Measurements from ENCODE around the gene GALNT2. TPM values are rescaled to one million over a fixed set of nuclear protein-coding genes. Genes with fewer than 3 reads are reported as not detected.

The GALNT2 gene
- total and polyA plus RNA-seq, 9 of the 15 experiments (the other 6 are each of a cell fraction or from before 2014, with no cell fraction given) = 1.6 to 106 (median 51.9) TPM

GRCh38 chr1:230084408-230085177 lies 17.6 kb downstream of the GALNT2 start:
- ATAC-seq (no peak), FAIRE-seq (no peak), DNase-seq (ENCODE audit: extremely low read depth in 1 of 4, low spot score in 3 of 4) (no peak)
- 50% methylated on average over 9 of the region's 9 CpGs for WGBS (ENCODE audit: insufficient coverage, low coverage, missing lambda C conversion rate)
- in situ Hi-C loops (cut with MboI) (no loop called here), intact Hi-C loops (cut with micrococcal nuclease) (no loop called here)
- POLR2A ChIA-PET = interaction anchor here (1.3 to 2.4 kb wide), 3 partner anchors 9 to 16 kb away, joined by 3 to 7 read pairs (median 7); no protein-coding TSS in a partner anchor
- H3K79me2 ChIP-seq (ENCODE audit: control insufficient read depth, insufficient read depth, low read length) = peaks cover 100% of the 10 kb centered on the region
- H2AFZ ChIP-seq (ENCODE audit: low read depth, low read length) = no peak overlapping the region
- CTCF ChIA-PET (ENCODE audit: low intra/inter-chr PET ratio) = no interaction called here
- peak overlapping the region in 1 of 2 experiments; percentile 43; a peak in 1 of 4 replicates for H3K9ac ChIP-seq (ENCODE audit: insufficient read depth in 1 of 2, low read depth in 2 of 2, low read length in 2 of 2)
- no peak overlapping the region for H3K4me2 ChIP-seq (ENCODE audit: insufficient read depth, low read length)
- peaks cover 29 to 35% of the 10 kb centered on the region in 2 experiments for H3K4me1 ChIP-seq (replicated peaks in 1 of 2; ENCODE audit: control insufficient read depth in 2 of 2, insufficient read depth in 2 of 2, low read length in 2 of 2)
- peaks cover 43% of the 10 kb centered on the region for H4K20me1 ChIP-seq (replicated peaks; ENCODE audit: control insufficient read depth, insufficient read depth, low read length)
- H3K27me3 ChIP-seq (ENCODE audit: control insufficient read depth in 2 of 2, insufficient read depth in 2 of 2, low read length in 2 of 2) = no peaks in the 10 kb centered on the region
- no TSS peak for BruUV-seq (replicated peaks)
- H3K9me1 ChIP-seq (ENCODE audit: control insufficient read depth, insufficient read depth, low read length) = peaks cover 6% of the 10 kb centered on the region
- H3K27ac ChIP-seq (ENCODE audit: extremely low read depth, low read depth, low read length) = no peak overlapping the region
- peaks cover 21% of the 10 kb centered on the region; the same call in 2 of the 3 replicates for H3K36me3 ChIP-seq (ENCODE audit: control insufficient read depth, insufficient read depth, low read length)
- no peaks in the 10 kb centered on the region for H3K9me3 ChIP-seq (replicated peaks; ENCODE audit: control insufficient read depth, insufficient read depth, low read depth, low read length)
- no peak overlapping the region for H3K4me3 ChIP-seq
- TF ChIP-seq SUPT5H (IDR thresholded peaks at IDR 0.05) (no peak), CBFA2T3 (IDR thresholded peaks at IDR 0.05) (0 out of 2 replicates have a peak, but pooled peaks have one; percentile 2), DPF2 (IDR thresholded peaks at IDR 0.05) (peak; percentile 40; the same call in 1 of the 2 replicates), FOSL1 (tag; conservative IDR thresholded peaks at IDR 0.05) (peak; percentile 75), SMARCE1 (IDR thresholded peaks at IDR 0.05) (0 out of 2 replicates have a peak, but pooled peaks have one; percentile 44), MAX (CRISPR knock-in tag; IDR thresholded peaks at IDR 0.05) (0 out of 2 replicates have a peak, but pooled peaks have one; percentile 23), ATF3 (IDR thresholded peaks at IDR 0.05) (peak; percentile 82), ATF3 (CRISPR knock-in tag; conservative IDR thresholded peaks at IDR 0.05) (no peak), MLLT1 (IDR thresholded peaks at IDR 0.05) (0 out of 4 replicates have a peak, but pooled peaks of 1 of the 2 experiments have one; percentile 54), SMARCA4 (IDR thresholded peaks at IDR 0.05) (peak; percentile 30; the same call in 1 of the 2 replicates), ZBTB11 (CRISPR knock-in tag; IDR thresholded peaks at IDR 0.05) (no peak), TEAD1 (CRISPR knock-in tag; IDR thresholded peaks at IDR 0.05) (peak; percentile 27 to 70; a peak in 1 of 4 replicates), SP1 (CRISPR knock-in tag; IDR thresholded peaks at IDR 0.05) (no peak), JUN (IDR thresholded peaks at IDR 0.05; ENCODE audit: borderline replicate concordance, low read depth, low read length) (peak; percentile 66; the same call in 1 of the 2 replicates), JUN (CRISPR knock-in tag; IDR thresholded peaks at IDR 0.05; ENCODE audit: borderline replicate concordance) (no peak)

Data from K562 (cell line).